GDM1 (cell line): Measurements from ENCODE around the gene ITK.

Experiments used
- DNase-seq: peaks from one replicate; lab custom pipeline; 2025; lab: John Stamatoyannopoulos, UW

The ITK gene

DNA sequence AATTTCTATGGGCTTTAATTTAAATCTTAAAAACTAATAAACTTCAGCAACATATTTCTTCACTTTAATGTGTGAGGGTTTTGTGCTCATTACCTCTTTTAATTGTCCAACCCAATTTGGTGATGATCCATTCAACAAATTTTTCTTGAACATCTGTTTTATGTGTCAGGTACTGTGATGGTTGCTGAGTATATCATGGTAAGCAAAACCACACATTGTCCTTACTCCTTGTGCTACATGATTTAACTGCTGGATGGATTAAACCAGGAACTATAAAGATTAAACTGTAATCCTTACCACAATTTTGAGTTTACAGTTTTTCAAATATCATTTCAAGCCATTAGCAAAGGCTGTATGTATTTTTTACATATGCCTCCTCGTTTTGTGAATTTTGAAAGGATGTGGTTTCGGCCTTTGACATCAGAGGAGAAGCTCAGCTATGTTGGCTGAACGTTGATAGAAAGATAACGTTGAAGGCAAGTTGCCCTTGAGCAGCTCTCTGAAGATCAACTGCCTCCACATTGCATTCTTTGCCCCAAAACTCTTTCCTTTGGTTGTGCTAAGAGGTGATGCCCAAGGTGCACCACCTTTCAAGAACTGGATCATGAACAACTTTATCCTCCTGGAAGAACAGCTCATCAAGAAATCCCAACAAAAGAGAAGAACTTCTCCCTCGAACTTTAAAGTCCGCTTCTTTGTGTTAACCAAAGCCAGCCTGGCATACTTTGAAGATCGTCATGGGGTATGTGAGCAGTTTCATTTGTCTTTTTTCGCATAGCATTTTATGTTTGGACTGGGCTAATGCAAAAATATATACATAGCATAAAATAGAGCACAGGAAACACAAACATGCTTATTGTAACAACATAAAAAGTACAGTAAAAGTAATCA lies at the start of gene ITK:
ITK (plus strand) TSS at position 467 of the 891 bp plus-strand sequence; CDS start at position 605, 138 bp downstream.
- no peak for DNase-seq

DNA sequence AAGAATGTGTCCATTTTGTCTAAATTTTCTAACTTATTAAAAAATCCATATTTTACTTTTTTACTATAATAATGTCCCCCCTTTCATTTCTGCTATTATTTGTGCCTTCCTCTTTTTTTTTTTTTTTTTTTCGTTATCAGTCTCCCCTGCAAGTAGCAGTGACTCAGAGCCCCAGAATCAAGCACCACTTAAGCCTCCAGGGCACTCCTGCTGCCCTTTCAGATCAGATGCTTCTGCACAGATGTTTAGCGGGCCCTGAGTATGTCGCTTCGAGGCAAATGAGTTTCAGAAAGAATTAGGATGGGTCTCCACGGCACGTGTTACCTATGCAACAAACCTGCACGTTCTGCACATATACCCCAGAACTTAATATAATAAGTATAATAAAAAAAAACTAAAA lies 49.7 kb upstream of the ITK start:
- DNase-seq: no peak

DNA sequence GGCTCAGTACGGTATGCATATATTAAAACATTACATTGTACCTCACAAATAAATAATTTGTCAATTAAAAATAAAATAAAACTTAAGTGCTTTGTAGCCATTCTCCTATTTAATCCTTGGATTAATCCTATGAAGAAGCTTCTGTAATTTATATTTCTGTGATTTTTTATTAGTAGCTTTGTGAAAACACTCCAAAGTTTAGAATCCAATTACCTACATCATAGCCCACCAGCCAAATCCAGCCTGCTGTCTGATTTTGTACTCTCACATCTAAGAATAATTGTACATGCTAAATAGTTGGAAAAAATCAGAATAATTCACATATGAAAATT lies 48.4 kb upstream of the ITK start:
- DNase-seq: no peak

DNA sequence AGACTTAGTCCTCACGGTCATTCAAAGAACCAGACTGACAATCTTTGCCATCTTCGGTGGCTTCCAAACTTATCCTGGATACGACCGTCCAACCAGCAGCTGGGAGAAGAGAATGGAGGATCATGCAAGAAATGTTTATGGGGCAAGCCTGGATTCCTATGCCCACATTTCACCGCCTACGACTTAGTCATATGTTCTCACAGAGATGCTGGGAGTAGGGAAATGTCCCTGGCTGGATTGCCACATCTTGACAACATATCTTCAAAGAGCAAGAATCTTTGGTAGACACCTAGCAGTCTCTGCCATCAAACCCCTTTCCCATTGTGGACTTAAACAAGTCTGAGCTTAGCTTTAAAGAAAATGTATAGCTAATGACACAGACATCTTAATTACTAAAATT lies 42.9 kb upstream of the ITK start:
- DNase-seq: no peak

DNA sequence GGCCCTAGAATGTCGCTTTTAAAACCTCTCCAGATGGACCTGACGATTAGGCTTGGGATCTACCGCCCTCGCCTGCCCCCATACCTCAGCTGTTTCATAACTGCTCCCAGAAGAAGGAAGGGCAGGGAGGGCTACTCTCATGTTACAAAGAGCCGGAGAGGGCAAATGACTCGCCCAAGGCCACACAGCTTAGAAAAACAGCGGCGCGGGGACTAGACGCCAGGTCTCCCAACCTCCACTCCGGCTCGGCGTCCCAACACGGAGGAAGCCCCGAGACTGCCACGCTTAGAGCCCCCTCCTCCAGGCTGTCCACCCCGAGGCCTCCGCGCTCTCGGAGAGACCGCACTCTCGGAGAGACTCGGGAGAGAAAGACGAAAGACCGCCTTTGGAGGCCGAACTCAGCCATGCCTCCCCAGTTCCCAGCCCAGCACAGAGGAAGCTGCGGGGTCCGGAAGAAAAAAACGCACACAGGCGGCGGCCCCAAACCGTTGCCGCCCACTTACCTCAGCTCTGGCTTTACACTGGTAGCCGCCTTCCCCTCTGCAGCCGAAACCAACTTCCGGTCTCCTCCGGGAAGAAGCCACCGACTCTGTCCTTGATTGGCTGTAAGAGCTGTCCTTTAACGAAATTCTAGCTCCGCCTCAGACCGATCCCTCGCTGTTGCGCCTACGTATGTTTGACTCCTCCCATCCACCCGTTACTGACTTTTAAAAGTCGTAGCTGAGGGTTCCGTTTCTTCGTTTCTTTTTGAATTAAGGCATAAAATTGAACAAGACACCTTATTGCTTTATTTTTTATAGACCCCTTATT lies 38.1 kb upstream of the ITK start, which contains the start of gene MED7:
MED7 (minus strand) TSS at position 549 of the 810 bp plus-strand sequence. CDS start 3,434 bp downstream, outside the sequence.
- DNase-seq: peak; percentile 96

DNA sequence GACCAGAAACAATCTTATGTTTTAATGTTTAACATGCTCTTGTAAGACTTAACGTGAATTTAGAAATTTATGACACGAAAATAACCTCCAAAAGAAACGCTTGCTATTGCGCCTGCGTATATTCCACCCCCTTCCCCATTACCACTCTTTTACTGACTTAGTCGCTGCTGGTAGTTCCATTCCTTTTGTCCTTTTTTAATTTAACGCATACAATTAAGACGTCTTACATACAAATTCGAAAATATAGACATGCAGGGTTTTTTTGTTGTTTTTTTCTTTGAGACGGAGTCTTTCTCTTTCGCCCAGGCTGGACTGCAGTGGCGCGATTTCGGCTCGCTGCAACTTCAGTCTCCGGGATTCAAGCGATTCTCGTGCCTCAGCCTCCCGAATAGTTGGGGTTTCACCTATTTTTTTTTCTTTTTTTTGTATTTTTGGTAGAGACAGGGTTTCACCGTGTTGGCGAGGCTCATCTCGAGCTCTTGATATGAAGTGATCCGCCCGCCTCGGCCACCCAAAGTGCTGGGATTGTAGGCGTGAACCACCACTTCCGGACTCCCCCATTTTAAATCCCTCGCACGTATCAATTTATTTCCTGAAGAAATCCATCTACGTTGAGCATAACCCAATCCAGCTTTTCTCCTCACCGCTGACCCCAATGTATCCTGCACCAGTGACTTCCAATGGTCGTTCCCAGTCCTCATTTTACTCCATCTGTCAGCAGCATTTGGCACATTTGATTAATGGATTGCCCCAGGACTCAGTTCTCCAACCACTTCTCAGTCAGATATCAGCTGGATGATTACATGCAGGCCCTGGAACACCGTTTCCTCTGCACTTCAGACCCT lies 37.3 kb upstream of the ITK start:
- peak; percentile 50 for DNase-seq

DNA sequence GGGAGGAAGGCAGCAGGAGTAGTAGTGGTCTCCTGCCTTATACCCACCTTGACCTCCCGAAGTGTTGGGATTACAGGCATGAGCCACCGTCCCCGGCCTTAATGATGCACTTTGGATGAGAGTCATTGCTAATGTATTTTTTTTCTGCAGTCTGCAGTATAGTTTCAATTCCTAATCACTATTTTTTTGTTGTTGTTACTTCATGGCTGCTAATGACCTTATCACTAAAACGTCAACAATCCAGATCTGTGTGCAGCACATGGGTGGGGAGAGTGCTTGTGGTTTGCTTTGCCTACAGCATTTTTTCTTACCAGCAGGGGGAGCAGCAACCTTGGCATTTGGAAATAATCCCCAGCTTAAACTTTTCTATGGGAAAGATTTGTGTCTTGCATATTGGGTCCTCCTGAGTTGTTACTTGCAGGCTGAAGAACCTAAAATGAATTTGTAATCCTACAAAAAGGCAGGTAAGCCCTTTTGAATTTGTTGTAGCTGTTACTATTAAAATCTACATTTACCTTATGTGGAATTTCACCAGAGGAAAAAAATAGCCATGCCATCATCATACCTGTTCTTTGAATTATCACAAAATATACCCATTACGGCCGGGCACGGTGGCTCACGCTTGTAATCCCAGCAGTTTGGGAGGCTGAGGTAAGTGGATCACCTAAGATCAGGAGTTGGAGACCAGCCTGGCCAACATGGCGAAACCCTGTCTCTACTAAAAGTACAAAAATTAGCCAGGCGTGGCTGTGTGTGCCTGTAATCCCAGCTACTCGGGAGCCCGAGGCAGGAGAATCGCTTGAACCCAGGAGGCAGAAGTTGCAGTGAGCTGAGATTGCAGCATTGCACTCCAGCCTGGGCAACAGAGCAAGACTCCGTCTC lies 31.7 kb upstream of the ITK start:
- peak; percentile 34 for DNase-seq

DNA sequence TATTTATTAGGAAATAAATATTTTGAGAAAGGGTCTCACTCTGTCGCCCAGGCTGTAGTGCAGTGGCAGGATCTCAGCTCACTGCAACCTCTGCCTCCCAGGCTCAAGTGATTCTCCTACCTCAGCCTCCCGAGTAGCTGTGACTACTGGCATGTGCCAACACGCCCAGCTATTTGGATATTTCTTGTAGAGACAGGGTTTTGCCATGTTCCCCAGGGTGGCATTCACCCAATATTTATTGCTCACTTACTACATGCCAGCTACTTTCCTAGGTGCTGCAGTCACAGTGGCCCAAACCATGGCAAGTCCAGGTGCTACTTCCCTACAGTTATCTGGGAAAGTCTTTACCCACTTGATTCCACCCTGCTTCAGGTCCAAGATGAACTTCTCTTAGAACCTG lies 29.6 kb upstream of the ITK start:
- no peak for DNase-seq

DNA sequence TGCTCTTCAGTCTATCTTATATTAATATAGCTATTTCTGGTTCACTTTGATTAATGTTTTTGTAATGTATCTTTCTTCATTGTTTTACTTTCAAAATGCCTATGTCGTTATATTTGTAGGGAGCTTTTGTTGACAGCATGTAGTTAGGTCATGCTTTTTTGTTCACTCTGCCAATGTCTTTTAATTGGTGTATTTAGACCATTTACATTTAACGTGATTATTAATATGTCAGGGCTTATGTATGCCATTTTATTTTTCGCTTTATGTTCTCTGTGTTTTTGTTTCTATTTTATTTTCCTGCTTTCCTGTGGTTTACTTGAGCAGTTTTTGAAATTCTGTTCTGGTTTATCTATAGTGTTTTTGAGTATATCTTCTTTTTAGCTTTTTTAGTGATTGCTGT lies 25.3 kb upstream of the ITK start:
- DNase-seq: no peak

DNA sequence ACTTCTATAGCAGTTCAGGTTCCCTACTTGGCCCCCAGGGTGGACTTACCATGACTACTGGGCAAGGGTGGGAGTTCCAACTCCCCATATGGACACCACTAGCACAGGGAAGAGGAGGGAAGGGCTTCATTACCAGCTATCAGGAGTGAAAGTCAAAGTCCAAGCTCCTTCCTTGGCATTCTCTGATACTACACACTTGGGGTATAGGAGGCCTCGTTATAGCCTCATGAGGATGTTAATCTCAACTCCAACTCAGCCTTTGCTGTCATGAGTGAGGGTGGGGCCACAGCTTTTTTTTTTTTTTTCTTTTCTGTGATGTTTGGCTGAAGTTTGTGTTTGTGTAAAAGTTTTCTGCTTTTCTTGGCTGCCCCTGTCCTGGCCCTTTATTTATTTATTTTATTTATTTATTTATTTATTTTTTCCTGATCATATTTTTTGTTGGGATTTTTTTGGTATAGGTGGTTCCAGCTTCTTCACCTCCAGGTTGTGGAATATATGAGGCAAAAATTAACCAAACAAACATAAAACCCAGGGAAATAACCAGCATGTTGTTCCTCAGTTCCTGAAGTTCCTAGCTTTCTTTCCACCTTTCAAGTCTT lies 23.2 kb upstream of the ITK start:
- DNase-seq: no peak

DNA sequence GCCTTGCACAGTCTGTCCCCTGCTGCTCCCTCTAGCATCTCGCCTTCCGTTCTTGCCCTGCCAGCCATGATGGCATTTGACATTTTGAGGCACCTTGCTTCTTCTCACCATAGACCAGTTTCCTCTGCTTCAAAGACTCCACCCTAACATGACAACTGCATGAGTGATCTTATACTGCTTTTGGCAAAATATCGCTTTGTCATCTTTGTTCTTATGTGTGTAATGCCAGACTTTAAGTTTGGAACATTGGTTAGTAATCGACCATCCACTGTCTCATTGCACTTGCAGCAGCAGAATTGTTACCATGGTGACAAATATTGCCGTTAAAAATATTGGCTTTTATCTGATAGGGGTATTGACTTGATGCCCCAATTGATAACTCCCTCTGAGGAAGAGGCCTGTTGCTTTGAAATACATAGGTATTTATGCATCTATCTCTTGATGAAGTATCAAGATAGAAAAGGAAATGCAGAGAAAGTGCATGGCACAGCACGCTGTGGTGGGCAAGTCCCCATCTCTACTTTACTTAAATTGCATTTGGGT lies 21.4 kb upstream of the ITK start:
- no peak for DNase-seq

DNA sequence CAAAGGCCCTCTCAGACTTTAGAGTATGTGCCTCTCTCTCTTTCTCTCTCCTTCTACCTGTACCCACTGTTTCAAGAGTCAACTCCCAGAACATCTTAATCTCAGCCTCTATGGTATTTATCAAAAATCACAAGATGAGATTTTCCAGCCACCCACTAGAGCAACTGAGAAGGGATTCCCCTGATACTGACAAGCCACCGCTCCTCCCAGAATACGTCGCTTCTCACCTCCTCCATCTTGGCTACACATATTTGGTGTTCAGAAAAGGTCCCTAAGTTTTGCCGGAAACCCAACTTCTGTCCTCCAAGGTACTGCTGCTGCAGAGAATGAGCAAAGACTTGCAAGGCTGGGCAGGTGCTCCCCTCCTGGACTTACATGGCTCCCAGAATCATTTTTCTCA lies 20.6 kb upstream of the ITK start:
- no peak for DNase-seq

DNA sequence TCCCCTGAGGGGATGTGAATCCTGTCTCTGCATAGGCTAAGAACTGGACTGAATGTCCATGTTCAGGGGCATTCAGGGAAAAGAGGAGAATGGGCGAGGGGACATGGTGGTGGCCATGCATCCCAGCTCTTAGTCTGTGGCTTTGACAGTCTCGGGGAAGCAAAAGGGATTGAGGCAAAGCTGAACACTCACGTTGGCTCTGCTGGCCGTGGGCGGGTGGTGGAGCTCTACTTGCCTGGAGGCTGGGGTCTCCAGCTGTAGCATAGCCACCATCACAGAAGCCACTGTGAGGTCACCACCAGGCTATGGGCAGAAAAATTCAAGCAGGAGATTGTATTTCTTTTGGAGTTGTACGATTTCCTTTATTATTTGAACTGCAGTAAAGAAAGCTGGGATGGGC lies 18.6 kb upstream of the ITK start:
- DNase-seq: no peak

DNA sequence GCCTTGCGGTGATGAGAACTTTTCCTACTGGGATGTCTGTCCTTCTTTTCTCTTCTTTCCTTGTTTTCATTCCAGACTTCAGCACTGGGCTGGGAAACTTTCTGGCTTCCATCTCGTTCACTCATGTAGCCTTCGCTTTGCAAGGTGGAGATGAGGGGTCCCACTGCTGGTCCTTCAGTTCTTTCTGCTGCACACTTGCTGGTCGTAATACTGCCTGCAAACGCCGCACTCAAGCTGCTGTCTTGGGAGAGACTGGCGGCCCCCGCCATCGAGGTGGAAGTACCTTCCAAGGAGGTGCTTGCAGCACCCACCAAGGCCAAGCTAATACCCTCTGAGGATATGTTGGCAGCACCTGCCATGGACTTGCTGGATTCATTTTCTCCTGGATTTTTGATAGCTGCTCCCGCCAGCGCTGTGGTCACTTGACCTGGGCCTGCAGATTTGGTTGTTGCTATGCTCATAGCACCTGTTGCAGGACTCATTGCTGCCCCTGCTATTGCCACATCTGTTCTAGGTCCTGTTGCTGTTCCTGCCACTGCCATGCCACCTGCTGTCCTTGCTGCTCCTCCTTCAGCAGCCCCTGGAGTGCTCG lies 17.6 kb upstream of the ITK start:
- DNase-seq: no peak

DNA sequence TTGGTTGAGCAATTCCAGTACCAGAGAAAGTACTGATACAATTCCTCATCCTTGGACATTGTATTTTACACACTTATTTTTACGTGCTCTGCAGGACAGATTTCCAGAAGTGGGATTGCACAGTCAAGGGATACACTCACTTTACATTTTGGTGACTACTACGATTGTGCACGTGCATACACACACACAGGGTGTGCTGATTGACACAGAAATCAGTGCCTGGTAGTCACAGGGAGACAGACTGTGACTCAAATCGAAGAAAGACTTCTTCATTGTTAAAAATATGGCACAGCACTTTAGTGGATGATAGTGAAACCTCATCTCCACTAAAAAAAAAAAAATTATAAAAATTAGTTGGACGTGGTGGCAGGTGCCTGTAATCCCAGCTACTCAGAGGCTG lies 16.1 kb upstream of the ITK start:
- DNase-seq: no peak

DNA sequence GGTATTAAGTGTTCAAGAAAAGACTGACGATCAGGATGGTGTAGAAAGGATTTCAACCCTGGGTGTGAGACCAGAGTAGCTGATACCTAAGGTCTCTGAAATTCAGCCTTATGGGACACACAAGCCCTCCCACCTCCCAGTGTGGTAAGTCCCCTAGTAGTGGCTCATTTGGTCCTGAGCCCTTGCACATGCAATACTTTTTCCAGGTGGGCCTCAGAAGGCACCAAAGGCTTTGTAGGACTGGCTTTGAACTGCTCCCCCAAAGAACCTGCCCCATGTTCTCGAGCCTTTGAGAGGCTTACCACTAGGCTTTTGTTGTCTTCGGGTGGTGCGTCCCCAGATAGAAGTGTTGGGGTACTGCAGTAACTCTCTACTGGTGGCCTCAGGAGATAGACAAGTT lies 15.4 kb upstream of the ITK start:
- DNase-seq: no peak

DNA sequence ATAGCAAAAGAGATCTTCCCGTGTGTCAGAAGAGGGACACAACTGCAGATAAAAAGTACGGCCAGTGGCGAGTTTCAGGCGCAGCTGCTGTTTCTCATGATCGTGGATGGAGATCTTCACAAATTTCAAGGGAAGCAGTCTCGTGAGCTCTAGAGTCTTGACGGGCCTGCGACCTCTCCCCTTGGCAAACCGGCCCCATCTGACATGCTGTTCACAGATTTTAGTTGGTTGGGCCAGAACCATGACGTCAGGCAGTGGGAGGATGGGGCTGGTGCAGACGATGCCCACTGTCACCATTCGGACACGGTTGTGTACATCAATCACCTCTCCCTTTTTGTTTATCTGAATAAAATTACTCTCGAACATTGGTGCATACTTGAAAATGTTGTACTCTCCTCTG lies 15.0 kb upstream of the ITK start:
- no peak for DNase-seq

DNA sequence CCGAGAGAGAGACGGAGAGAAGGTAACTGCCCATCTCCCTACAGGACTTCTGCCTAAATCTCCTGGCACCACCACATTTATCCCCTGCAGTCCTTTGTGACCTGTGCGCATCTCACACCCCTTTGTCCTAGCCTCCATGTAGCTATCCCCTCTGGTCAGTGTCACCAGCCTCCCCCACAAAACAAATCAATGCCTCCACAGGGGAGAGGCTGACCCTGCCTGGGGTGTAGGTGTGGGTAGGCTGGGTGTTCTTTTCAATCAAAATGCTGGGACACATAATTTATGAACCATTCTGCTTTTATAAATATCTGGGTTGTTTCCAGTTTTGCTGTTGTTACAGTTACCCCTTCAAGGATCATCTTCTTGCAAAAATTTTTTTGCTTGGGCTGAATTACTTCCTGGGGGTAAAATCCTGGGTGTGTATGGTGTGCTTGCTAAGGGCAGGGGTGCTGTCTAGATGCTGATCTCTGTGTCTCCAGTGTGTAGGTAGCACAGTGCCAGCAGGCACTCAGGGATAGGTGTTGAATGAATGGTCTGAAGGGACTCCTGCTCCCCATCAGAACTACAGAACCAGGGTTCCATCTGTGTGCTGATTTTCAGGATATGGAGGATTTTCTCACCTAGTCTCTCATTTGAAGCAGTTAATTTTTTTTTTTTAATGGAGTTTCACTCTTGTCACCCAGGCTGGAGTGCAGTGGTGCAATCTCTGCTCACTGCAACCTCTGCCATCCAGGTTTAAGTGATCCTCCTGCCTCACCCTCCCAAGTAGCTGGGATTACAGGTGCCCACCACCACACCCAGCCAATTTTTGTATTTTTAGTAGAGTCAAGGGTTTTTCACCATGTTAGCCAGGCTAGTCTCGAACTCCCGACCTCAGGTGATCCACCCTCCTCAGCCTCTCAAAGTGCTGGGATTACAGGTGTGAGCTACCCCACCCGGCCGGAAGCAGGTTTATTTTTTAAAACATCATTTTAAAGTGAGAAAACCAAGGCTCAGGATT lies 14.1 kb upstream of the ITK start, which contains the start of gene GARIN3:
GARIN3 (minus strand) TSS at position 51 of the 1,000 bp plus-strand sequence. CDS start 96 bp downstream, outside the sequence.
- DNase-seq: no peak

DNA sequence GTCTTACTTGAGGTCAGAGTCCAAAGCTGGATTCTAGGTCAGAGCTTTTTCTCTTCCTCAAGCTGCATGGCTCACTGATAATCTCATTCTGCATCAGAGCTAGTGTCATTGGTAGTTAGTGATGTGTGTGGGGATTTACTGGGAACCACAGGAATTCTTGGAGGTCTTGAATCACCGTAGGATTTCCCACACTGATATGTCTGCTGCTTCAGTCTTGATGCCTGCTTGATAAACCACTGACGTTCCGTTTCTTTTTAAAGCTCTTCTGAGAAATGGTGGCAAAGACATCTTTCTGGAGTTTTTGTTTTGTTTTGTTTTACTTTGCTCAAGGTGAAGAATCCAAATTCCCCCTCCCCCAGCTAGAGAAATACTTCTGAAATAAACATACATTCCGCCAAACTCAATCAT lies 13.4 kb upstream of the ITK start:
- no peak for DNase-seq
